ENCODE measurements around the gene NCKAP5. TPM values are rescaled to one million over a fixed set of nuclear protein-coding genes. Genes with fewer than 3 reads are reported as not detected.

NCKAP5 gene
- total and polyA plus RNA-seq, 2 experiments from 2014 or later, result 0.21 to 0.31 TPM

DNA sequence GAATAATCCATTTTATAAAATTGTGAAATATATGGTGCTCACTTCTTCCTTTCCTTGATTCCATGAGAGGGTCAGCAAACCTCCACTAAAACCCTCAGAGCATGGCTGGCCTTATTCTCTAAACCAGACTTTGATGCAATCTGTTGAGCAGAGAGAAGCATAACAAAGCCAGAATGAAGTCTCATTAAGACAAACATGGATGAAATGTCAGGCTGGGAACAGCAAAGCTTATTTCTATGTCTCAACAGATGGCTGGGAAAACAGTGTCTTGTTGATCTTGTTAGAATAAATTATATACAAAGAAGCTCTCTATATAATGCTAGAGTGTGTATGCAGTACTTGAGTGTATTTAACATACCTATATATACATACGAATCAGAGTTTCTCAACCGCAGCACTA lies 671.2 kb downstream of the NCKAP5 start:
- H3K27ac ChIP-seq, result no peak overlapping the region
- TF ChIP-seq, protein P1, sequence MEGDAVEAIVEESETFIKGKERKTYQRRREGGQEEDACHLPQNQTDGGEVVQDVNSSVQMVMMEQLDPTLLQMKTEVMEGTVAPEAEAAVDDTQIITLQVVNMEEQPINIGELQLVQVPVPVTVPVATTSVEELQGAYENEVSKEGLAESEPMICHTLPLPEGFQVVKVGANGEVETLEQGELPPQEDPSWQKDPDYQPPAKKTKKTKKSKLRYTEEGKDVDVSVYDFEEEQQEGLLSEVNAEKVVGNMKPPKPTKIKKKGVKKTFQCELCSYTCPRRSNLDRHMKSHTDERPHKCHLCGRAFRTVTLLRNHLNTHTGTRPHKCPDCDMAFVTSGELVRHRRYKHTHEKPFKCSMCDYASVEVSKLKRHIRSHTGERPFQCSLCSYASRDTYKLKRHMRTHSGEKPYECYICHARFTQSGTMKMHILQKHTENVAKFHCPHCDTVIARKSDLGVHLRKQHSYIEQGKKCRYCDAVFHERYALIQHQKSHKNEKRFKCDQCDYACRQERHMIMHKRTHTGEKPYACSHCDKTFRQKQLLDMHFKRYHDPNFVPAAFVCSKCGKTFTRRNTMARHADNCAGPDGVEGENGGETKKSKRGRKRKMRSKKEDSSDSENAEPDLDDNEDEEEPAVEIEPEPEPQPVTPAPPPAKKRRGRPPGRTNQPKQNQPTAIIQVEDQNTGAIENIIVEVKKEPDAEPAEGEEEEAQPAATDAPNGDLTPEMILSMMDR (IDR thresholded peaks at IDR 0.05; ENCODE audit: low read depth, low read length), result no peak
- no peaks in the 10 kb centered on the region for H3K36me3 ChIP-seq
- DNase-seq (ENCODE audit: low read depth in 1 of 2, low spot score in 1 of 2), result no peak
- H3K27me3 ChIP-seq, result no peaks in the 10 kb centered on the region
- no peak overlapping the region for H3K4me3 ChIP-seq
- no peaks in the 10 kb centered on the region for H3K9me3 ChIP-seq (ENCODE audit: low read depth)
- H3K4me1 ChIP-seq (ENCODE audit: low read depth), result no peaks in the 10 kb centered on the region

DNA sequence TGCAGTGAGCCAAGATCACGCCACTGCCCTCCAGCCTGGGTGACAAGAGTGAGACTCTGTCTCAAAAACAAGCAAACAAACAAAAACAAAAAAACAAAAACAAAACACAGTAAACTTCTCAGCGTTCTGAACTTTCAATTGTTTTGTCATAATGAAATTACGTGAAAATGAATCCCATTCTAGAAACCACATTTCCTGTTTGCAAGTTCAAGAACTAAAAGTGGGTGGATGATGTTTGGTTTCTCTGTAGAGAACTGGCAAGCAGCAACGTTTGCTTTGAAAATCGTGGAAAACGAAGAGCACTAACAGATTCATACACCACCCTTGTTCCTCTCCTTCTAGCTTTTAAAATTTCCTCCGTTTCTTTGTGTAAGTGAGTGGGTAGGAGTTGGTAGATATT lies 672.2 kb downstream of the NCKAP5 start:
- no peaks in the 10 kb centered on the region for H3K36me3 ChIP-seq
- no peaks in the 10 kb centered on the region for H3K9me3 ChIP-seq (ENCODE audit: low read depth)
- no peaks in the 10 kb centered on the region for H3K27me3 ChIP-seq
- DNase-seq (ENCODE audit: low read depth in 1 of 2, low spot score in 1 of 2), result no peak
- no peaks in the 10 kb centered on the region for H3K4me1 ChIP-seq (ENCODE audit: low read depth)
- no peak overlapping the region for H3K27ac ChIP-seq
- TF ChIP-seq, protein P1 (IDR thresholded peaks at IDR 0.05; ENCODE audit: low read depth, low read length), result no peak
- no peak overlapping the region for H3K4me3 ChIP-seq

- Histone ChIP-seq H3K27ac (no peak overlapping the region), H3K27me3 (no peaks in the 10 kb centered on the region), H3K36me3 (no peaks in the 10 kb centered on the region), H3K4me1 (ENCODE audit: low read depth) (no peaks in the 10 kb centered on the region), H3K9me3 (ENCODE audit: low read depth) (no peaks in the 10 kb centered on the region), H3K4me3 (no peak overlapping the region)
- DNase-seq (ENCODE audit: low read depth in 1 of 2, low spot score in 1 of 2), result no peak
- TF ChIP-seq, protein P1 (IDR thresholded peaks at IDR 0.05; ENCODE audit: low read depth, low read length), result no peak
Observed at GRCh38 chr2:132891498-132891897, 676.8 kb downstream of the NCKAP5 start.

GRCh38 chr2:132886574-132886973 lies 681.7 kb downstream of the NCKAP5 start:
- Histone ChIP-seq H3K4me3 (no peak overlapping the region), H3K27me3 (no peaks in the 10 kb centered on the region), H3K4me1 (ENCODE audit: low read depth) (no peaks in the 10 kb centered on the region), H3K27ac (no peak overlapping the region), H3K36me3 (no peaks in the 10 kb centered on the region), H3K9me3 (ENCODE audit: low read depth) (no peaks in the 10 kb centered on the region)
- no peak for DNase-seq (ENCODE audit: low read depth in 1 of 2, low spot score in 1 of 2)
- TF ChIP-seq, protein P1 (IDR thresholded peaks at IDR 0.05; ENCODE audit: low read depth, low read length), result no peak

GRCh38 chr2:132884705-132885104 lies 683.6 kb downstream of the NCKAP5 start:
- H3K36me3 ChIP-seq, result no peaks in the 10 kb centered on the region
- no peaks in the 10 kb centered on the region for H3K9me3 ChIP-seq (ENCODE audit: low read depth)
- H3K4me3 ChIP-seq, result no peak overlapping the region
- TF ChIP-seq, protein P1 (IDR thresholded peaks at IDR 0.05; ENCODE audit: low read depth, low read length), result no peak
- no peaks in the 10 kb centered on the region for H3K27me3 ChIP-seq
- H3K4me1 ChIP-seq (ENCODE audit: low read depth), result no peaks in the 10 kb centered on the region
- no peak overlapping the region for H3K27ac ChIP-seq
- DNase-seq (ENCODE audit: low read depth in 1 of 2, low spot score in 1 of 2), result no peak

GRCh38 chr2:132884292-132884691 lies 684.0 kb downstream of the NCKAP5 start:
- no peak overlapping the region for H3K4me3 ChIP-seq
- TF ChIP-seq, protein P1 (IDR thresholded peaks at IDR 0.05; ENCODE audit: low read depth, low read length), result no peak
- no peaks in the 10 kb centered on the region for H3K36me3 ChIP-seq
- H3K27me3 ChIP-seq, result no peaks in the 10 kb centered on the region
- no peaks in the 10 kb centered on the region for H3K4me1 ChIP-seq (ENCODE audit: low read depth)
- H3K27ac ChIP-seq, result no peak overlapping the region
- H3K9me3 ChIP-seq (ENCODE audit: low read depth), result no peaks in the 10 kb centered on the region
- DNase-seq (ENCODE audit: low read depth in 1 of 2, low spot score in 1 of 2), result no peak

All from cardiac muscle cell (in vitro differentiated cells and primary cell).